Neutrophil (primary cell): ENCODE results near the gene OSBPL10.

Experiments
- H3K27ac ChIP-seq: fragments of 200-600 bp; sonication (generic); 2 replicates; pipeline ENCODE4 v1.5.1; 2016; ENCODE audit warnings: mild to moderate bottlenecking, moderate library complexity
- H3K27me3 ChIP-seq: fragments of 200-600 bp; sonication (generic); 2 replicates; pipeline ENCODE4 v1.6.0; 2016; ENCODE audit warnings: mild to moderate bottlenecking
- H3K36me3 ChIP-seq: fragments of 200-600 bp; sonication (generic); 2 replicates; pipeline ENCODE4 v1.5.1; 2017
- H3K4me1 ChIP-seq, 2 experiments: fragments of 200-600 bp in 1 of 2; sonication (generic) in 1 of 2; 1 replicate in 1 of 2; 2 replicates in 1 of 2; pipeline versions ENCODE4 v1.5.1 to v1.6.1; 2013 to 2016; ENCODE audit warnings: low read depth in 1 of 2, low read length in 1 of 2, mild to moderate bottlenecking in 1 of 2, moderate library complexity in 1 of 2; ENCODE audit not compliant: control insufficient read depth in 1 of 2, insufficient read depth in 1 of 2
- H3K4me3 ChIP-seq, 2 experiments: fragments of 200-600 bp in 1 of 2; sonication (generic) in 1 of 2; 1 replicate in 1 of 2; 2 replicates in 1 of 2; pipeline ENCODE4 v1.5.1; 2013 to 2016; ENCODE audit warnings: low read depth in 1 of 2, low read length in 1 of 2, mild to moderate bottlenecking in 1 of 2, moderate library complexity in 1 of 2
- H3K9me3 ChIP-seq: fragments of 200-600 bp; sonication (generic); 2 replicates; pipeline ENCODE4 v1.5.1; 2016
- CTCF ChIP-seq: fragments of 200-600 bp; sonication (generic); IDR thresholded peaks from 2 replicates; pipeline ENCODE4 v1.5.1; 2016; ENCODE audit warnings: antibody characterized with exemption

The OSBPL10 gene

DNA sequence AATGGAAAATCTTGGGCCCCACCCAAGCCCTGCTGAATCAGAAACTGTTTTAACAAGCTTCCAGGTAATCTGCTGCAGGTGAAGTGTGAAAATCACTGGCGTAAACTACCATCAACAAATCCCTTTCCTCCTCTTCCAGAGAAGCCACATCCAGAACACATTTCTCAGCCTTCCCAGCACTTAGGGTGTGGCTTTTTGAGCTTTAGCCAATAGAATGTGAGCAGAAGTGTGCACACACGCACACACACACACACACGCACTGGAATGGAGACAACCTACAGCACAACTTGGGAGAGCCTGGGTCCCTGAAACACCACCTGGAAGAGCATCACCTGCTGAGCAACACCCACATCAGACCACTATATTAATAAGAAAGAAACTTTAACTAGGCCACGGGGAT lies 98.6 kb downstream of the OSBPL10 start:
- Histone ChIP-seq H3K27ac (no peak overlapping the region), H3K4me3 (no peak overlapping the region), H3K36me3 (no peaks in the 10 kb centered on the region), H3K4me1 (peaks cover 0 to 4% of the 10 kb centered on the region in 2 experiments), H3K27me3 (no peaks in the 10 kb centered on the region), H3K9me3 (no peaks in the 10 kb centered on the region)
- TF ChIP-seq CTCF, result no peak

GRCh38 chr3:31880482-31881078 lies 100.5 kb downstream of the OSBPL10 start:
- Histone ChIP-seq H3K4me3 (no peak overlapping the region), H3K9me3 (no peaks in the 10 kb centered on the region), H3K27ac (no peak overlapping the region), H3K36me3 (no peaks in the 10 kb centered on the region), H3K4me1 (peaks cover 0 to 4% of the 10 kb centered on the region in 2 experiments), H3K27me3 (no peaks in the 10 kb centered on the region)
- TF ChIP-seq CTCF, result no peak

- H3K4me3 ChIP-seq, result no peak overlapping the region
- H3K4me1 ChIP-seq, result peaks cover 0 to 4% of the 10 kb centered on the region in 2 experiments
- no peak for TF ChIP-seq CTCF
- H3K27me3 ChIP-seq, result no peaks in the 10 kb centered on the region
- no peaks in the 10 kb centered on the region for H3K36me3 ChIP-seq
- no peaks in the 10 kb centered on the region for H3K9me3 ChIP-seq
- H3K27ac ChIP-seq, result no peak overlapping the region
Measured at GRCh38 chr3:31880020-31880419, 101.0 kb downstream of the OSBPL10 start.

GRCh38 chr3:31879365-31879764 lies 101.7 kb downstream of the OSBPL10 start:
- TF ChIP-seq CTCF, result no peak
- Histone ChIP-seq H3K9me3 (no peaks in the 10 kb centered on the region), H3K27me3 (no peaks in the 10 kb centered on the region), H3K4me3 (no peak overlapping the region), H3K36me3 (no peaks in the 10 kb centered on the region), H3K27ac (no peak overlapping the region), H3K4me1 (peaks cover 0 to 4% of the 10 kb centered on the region in 2 experiments)

- no peak for TF ChIP-seq CTCF
- no peaks in the 10 kb centered on the region for H3K27me3 ChIP-seq
- no peaks in the 10 kb centered on the region for H3K9me3 ChIP-seq
- H3K4me1 ChIP-seq, result peaks cover 0 to 4% of the 10 kb centered on the region in 2 experiments
- no peaks in the 10 kb centered on the region for H3K36me3 ChIP-seq
- no peak overlapping the region for H3K27ac ChIP-seq
- no peak overlapping the region for H3K4me3 ChIP-seq
Measured at GRCh38 chr3:31878231-31878838, 102.7 kb downstream of the OSBPL10 start.
